Ramos (cell line): Measurements from ENCODE around the gene ANKRD39.
"Not testable (repeated sequence)": the region's sequence is repeated elsewhere in the genome, so short reads cannot be mapped to it uniquely, and the experiment has no call there.

ENCODE experiments used
- in situ Hi-C: fragments of 300-500 bp; cut with MboI; formaldehyde crosslinking; loops from one replicate; pipeline ENCODE4 v1.14.3; 2022; ENCODE audit warnings: low sequenced_read_pairs; ENCODE audit not compliant: unreplicated experiment

The ANKRD39 gene

GRCh38 chr2:96857667-96858372 lies at the start of gene ANKRD39:
TSS of gene ANKRD39 (minus strand) at chr2:96858016. CDS start at chr2:96857987, 29 bp downstream.
- in situ Hi-C loops = loop anchor here (5.0 kb wide), 1 partner anchor 89 kb away; no protein-coding TSS in a partner anchor

- in situ Hi-C loops = no loop called here
Observed at GRCh38 chr2:96906729-96907114, 48.9 kb upstream of the ANKRD39 start.

GRCh38 chr2:96903815-96904214 lies 46.0 kb upstream of the ANKRD39 start:
- in situ Hi-C loops = no loop called here

GRCh38 chr2:96903318-96903717 lies 45.5 kb upstream of the ANKRD39 start:
- in situ Hi-C loops = no loop called here

- in situ Hi-C loops = no loop called here
Observed at GRCh38 chr2:96900237-96900636, 42.4 kb upstream of the ANKRD39 start.

GRCh38 chr2:96899413-96899741 lies 41.6 kb upstream of the ANKRD39 start:
- in situ Hi-C loops = no loop called here

GRCh38 chr2:96898641-96899412 lies 41.0 kb upstream of the ANKRD39 start:
- in situ Hi-C loops = no loop called here

- in situ Hi-C loops = no loop called here
Observed at GRCh38 chr2:96898135-96898505, 40.3 kb upstream of the ANKRD39 start.

- in situ Hi-C loops = no loop called here
Observed at GRCh38 chr2:96897491-96898134, 39.8 kb upstream of the ANKRD39 start.

GRCh38 chr2:96895746-96896651 lies 38.2 kb upstream of the ANKRD39 start:
- in situ Hi-C loops = no loop called here

GRCh38 chr2:96895032-96895745 lies 37.4 kb upstream of the ANKRD39 start:
- in situ Hi-C loops = no loop called here

- in situ Hi-C loops = no loop called here
Observed at GRCh38 chr2:96894151-96894531, 36.3 kb upstream of the ANKRD39 start.

- in situ Hi-C loops = no loop called here
Observed at GRCh38 chr2:96893289-96894150, 35.7 kb upstream of the ANKRD39 start.

- in situ Hi-C loops = no loop called here
Observed at GRCh38 chr2:96891591-96892333, 33.9 kb upstream of the ANKRD39 start.

- in situ Hi-C loops = no loop called here
Observed at GRCh38 chr2:96890726-96891385, 33.0 kb upstream of the ANKRD39 start.

- in situ Hi-C loops = no loop called here
Observed at GRCh38 chr2:96890252-96890651, 32.4 kb upstream of the ANKRD39 start.

GRCh38 chr2:96889502-96889901 lies 31.7 kb upstream of the ANKRD39 start:
- in situ Hi-C loops = not testable (repeated sequence)
